GM12892 (cell line): ENCODE data around the gene AGR2.

Experiments used
- POLR2A ChIP-seq: IDR thresholded peaks from 2 replicates; pipeline ENCODE4 v1.6.1; 2011; ENCODE audit warnings: low read depth, low read length, control low read depth
- POLR2AphosphoS5 ChIP-seq: IDR thresholded peaks from 2 replicates; pipeline ENCODE4 v1.6.1; 2011; ENCODE audit warnings: low read depth, low read length, control low read depth

GRCh38 chr7:16774986-16775385 lies 29.8 kb downstream of the AGR2 start:
- TF ChIP-seq POLR2A (no peak), POLR2AphosphoS5 (no peak)
